Stimulated activated CD4-positive, alpha-beta T cell treated with anti-CD3 and anti-CD28 coated beads, Interleukin-4, amount 100 ng/mL, for 1 hour (primary cell): Measurements from ENCODE around the gene UCKL1.
"Not testable (repeated sequence)": the region's sequence is repeated elsewhere in the genome, so short reads cannot be mapped to it uniquely, and the experiment has no call there.

Source experiments
- DNase-seq: peaks from one replicate; pipeline ENCODE4 v3.0.0-alpha.2; 2020

UCKL1 gene

GRCh38 chr20:63942969-63943807, 13.0 kb downstream of the UCKL1 start:
- DNase-seq = no peak

GRCh38 chr20:63942250-63942951, 13.8 kb downstream of the UCKL1 start:
- no peak for DNase-seq

- DNase-seq = peak; percentile 51
These were observed 14.7 kb downstream of the UCKL1 start for GRCh38 chr20:63941282-63942081.

DNA sequence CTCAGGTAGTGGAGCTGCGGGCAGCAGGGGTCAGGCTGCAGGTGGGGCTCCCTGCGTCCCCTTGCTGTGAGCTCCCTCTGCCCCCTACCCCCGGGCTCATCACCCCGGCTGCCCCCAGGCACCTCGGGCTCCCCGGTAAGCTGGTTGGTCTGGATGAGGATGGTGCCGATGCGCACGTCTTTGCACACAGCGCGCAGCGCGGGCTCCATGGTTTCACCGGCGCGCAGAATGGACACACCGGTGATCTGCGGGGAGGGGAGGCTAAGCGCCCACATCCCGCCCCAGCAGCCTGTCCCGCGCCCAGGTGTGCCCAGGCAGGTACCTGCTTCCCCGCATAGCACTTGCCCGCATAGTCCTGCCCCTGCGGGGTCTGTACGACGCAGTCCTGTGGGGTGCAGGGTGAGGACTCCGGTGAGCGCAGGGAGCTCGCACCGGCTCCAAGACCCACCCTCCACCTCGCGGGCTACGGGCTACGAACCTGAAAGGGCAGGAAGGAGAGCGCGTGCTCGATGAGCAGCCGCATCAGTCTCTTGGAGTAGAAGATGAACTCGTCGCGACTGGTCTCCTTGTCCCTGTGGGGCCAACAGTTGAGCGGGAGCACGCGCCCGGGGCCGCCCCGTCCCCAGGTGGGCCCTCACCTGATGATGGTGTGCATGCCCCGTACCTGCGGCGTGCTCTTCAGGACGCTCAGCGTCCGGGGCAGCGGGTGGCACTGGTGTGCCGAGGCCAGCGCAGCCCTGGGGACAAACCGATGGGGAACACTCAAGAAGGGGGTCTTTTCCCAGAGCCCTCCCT, 15.5 kb downstream of the UCKL1 start:
- DNase-seq = no peak

DNA sequence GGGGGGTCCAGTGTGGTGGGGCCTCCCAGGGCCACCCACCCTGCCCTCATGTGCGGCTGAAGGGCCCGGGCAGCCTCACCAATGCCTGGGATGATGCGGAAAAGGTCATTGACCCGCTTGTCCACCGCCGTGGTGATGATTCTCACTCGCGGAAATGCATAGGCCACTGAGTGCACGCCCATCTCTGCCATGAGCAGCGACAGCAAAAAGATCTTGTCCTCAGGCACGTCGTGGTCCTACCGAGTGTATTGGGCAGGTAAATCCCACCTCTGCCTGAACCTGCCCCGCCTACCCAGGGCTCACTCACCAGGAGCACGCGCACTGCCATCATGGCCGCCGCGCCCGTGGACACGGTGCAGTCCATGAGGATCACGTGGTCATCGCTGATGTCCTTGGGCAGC, 16.1 kb downstream of the UCKL1 start:
- no peak for DNase-seq

DNA sequence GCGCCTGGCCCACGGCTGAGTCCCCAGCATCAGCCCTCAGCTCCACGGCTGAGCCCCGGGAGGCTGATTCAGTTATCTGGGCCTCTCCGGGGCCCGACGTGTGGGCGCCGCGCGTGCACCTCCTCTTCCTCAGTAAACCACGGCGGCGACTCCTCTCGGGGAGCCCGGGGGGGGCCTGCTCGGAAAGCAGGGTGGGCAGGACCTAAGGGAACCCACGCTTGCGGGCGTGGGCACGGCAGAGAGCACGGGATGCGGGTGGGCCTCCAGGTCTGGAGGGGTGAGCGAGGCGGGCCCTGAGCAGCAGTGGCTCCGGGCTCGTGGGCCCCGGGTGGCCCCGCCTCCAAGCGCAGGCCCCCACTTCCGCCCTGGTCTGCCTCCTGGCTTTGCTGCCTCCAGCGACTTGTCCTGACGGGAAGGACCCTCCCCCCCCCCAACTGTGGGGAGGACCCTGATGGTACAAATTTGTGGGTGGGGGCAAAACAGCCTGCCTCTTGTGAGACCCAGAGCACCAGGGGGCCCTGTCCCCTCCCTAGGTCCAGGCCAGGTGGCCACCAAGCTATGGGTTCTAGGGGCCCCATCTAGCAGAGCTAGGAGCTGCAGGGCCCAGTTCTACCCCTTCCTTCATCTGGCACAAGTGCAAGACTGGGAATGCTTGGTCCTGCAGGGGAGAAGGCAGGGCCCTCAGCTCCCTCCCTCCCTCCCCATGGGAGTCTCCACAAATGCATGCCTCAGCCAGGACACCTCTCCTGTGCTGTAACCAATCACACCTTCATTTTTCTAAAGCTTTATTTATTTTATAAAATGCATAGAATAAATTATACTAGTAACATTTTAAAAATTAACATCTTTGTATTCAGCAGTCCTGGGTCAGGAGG, 16.9 kb downstream of the UCKL1 start:
- DNase-seq = no peak

DNA sequence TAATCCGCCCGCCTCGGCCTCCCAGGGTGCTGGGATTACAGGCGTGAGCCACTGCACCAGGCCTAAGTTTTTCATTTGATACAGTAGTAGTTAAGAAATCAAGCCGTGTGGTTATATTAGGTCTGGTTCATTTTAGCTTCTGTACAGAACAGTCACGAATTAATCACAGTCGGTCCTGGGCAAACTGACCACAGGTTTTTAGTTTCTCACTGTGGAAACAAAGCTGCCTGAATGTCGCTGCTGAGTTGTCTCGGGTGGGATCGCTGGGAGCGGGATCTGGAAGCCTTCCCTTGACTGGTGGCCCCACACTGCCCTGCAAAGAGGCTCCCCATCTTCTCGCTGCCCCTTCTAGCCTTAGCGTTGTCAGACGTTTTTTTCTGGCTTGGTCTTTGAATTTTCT, 18.6 kb downstream of the UCKL1 start:
- no peak for DNase-seq

DNA sequence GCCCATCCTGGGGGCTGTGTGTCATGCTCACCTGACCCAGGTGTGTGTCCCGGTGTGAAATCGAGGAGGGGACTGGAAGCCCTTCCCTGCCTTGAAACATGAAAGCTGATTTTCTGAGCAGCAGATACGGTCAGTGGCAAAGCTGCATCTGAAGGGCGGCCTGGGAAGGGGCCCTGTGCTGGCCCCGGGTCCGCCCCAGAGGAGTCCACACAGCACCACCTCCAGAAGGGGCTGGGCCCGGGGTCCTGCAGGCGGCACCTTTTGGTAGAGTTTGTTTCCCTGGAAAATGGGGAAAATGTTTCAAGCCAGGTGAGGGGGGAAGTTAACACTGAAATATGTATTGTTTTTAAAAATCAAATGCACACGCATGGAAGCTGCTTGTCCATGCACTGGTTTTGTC, 20.8 kb downstream of the UCKL1 start:
- DNase-seq = no peak

GRCh38 chr20:63934271-63935068, 21.7 kb downstream of the UCKL1 start:
- no peak for DNase-seq

DNA sequence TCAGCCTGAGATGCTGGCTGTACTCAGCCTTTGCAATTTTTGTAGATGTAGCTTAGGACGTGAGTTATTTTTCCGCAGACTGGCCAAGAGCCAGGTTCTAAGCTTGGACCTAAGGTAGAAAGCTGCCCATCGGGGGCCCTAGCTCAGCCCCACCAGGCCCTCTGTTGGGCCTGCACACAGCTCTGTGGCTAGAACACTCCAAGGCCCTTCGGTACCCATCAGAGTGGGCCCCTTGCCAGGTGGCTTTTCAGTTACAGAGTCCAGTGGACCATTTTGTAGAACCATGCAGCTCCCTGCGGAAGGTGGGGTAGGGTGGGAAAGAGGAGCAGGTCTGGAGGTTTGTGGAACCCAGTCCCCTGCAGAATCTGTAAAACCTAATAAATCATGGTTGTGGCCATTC, 22.6 kb downstream of the UCKL1 start:
- DNase-seq = no peak

- DNase-seq = no peak
These were observed 23.5 kb downstream of the UCKL1 start for GRCh38 chr20:63932606-63933160.

GRCh38 chr20:63931735-63932134, 24.5 kb downstream of the UCKL1 start:
- no peak for DNase-seq

DNA sequence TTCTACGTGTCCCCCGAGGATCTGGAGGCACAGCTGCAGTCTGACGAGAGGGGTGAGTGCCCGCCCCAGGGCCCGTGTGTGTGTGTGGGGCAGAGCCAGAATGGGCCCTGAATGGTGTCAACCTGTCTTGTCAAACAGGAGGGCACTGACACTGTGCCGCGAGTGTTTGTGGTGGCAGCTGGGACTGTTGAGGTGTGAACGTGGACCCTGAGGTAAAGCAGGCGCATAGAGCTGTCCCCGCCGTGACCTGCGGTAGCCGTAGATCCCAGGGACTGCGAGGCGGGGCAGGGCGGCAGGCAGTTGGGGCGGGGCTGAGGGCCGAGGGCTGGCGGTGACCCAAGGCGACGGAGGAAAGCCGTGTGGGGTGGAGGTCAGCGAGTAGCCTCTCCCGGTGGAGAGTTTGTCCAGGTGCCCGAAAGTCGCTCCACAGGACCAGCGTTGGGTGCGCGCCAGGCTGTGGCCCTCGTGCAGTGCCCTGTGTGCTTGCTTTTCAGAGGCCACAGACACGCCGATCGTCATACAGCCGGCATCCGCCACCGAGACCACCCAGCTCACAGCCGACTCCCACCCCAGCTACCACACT, 25.2 kb downstream of the UCKL1 start:
- DNase-seq = no peak

DNA sequence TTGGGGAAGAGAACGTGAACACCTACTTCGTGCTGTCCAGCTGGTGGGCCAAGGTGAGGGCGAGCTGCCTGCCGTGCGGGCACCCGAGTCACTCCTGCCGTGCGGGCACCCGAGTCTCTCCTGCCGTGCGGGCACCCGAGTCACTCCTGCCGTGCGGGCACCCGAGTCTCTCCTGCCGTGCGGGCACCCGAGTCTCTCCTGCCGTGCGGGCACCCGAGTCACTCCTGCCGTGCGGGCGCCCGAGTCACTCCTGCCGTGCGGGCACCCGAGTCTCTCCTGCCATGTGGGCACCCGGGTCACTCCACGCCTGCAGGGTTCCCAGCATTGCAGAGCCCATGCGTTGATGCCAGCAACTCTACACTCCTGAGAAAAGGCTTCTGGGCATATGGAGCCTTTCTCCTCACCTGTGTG, 26.7 kb downstream of the UCKL1 start:
- DNase-seq = not testable (repeated sequence)

GRCh38 chr20:63929071-63929470, 27.1 kb downstream of the UCKL1 start:
- no peak for DNase-seq

GRCh38 chr20:63926298-63926697, 29.9 kb downstream of the UCKL1 start:
- no peak for DNase-seq

- DNase-seq = no peak
These were observed 32.0 kb downstream of the UCKL1 start for GRCh38 chr20:63924241-63924640.

- DNase-seq = no peak
These were observed 32.6 kb downstream of the UCKL1 start for GRCh38 chr20:63923651-63924050.

GRCh38 chr20:63920226-63920625, 36.0 kb downstream of the UCKL1 start:
- DNase-seq = no peak

DNA sequence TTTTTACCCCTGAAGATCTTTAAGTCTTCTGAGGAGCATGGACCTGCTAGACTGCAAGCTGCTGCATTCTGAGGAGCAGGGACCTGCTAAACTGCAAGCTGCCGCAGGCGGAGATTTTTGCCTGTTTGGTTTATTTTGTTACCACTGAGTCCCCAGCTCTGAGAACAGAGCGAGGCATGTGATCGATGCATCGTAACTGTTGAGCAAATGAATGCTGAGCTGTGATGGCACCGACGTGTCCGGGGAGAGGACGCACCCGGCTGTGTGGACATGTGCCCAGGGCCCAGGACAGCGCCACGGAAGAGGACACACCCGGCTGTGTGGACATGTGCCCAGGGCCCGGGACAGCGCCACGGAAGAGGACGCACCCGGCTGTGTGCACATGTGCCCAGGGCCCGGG, 37.1 kb downstream of the UCKL1 start:
- no peak for DNase-seq
